HCT116 (cell line): ENCODE data around the gene FANCG. TPM values are rescaled to one million over a fixed set of nuclear protein-coding genes. Genes with fewer than 3 reads are reported as not detected.

Experiments
- ATAC-seq: fragments of 200-7000 bp; cut with Tn5 transposase; 2 replicates; pipeline ENCODE4 v1.9.1; 2020; ENCODE audit warnings: mild to moderate bottlenecking, moderate library complexity
- BruUV-seq: library from RNA; stranded (reverse); fragments of 400-500 nt; replicated peaks from 2 replicates; lab custom pipeline; 2021; lab: Mats Ljungman, UMichigan
- CTCF ChIA-PET: fragments of 300-600 bp; sonication (Branson Sonifier 250); formaldehyde crosslinking; loops from one replicate; lab custom pipeline; 2021; ENCODE audit warnings: antibody characterized with exemption; lab: Charles Lee
- POLR2A ChIA-PET: fragments of 300-600, 350-600 bp; sonication (Branson Sonifier 250); formaldehyde crosslinking; loops from one replicate; lab custom pipeline; 2021; ENCODE audit warnings: antibody characterized with exemption; lab: Charles Lee
- RAD21 ChIA-PET, 2 experiments: fragments of 300-600 bp; sonication (Branson Sonifier 250); formaldehyde crosslinking; loops; one replicate each; lab custom pipeline; 2023; ENCODE audit warnings: low total read pairs in 2 of 2; ENCODE audit not compliant: uncharacterized antibody in 2 of 2, unreplicated experiment in 2 of 2, low non-redundant PET in 1 of 2; lab: Charles Lee
- DNase-seq: peaks from one replicate; pipeline ENCODE4 v3.0.0-alpha.2; 2010; ENCODE audit warnings: low read depth, low spot score
- H2AFZ ChIP-seq: fragments of 200-600 bp; shearing (Covaris generic), sonication (generic); 2 replicates; pipeline ENCODE4 v1.6.1; 2017; ENCODE audit warnings: low read depth, mixed run types, mixed read lengths, antibody characterized with exemption, low read length; ENCODE audit not compliant: poor library complexity, severe bottlenecking
- H3K27ac ChIP-seq: 2 replicates; pipeline ENCODE4 v1.5.1; 2012; ENCODE audit warnings: low read depth, low read length
- H3K27me3 ChIP-seq: fragments of 200-600 bp; sonication (generic); 2 replicates; pipeline ENCODE4 v1.6.1; 2016; ENCODE audit warnings: mixed run types, low read length, mixed read lengths; ENCODE audit not compliant: insufficient read depth
- H3K36me3 ChIP-seq, 2 experiments: fragments of 200-500 bp in 1 of 2; fragments of 200-600 bp in 1 of 2; sonication (Bioruptor generic) in 1 of 2; sonication (generic) in 1 of 2; 2 replicates each; pipeline versions ENCODE4 v1.5.1 to v1.6.1; 2014 to 2016; ENCODE audit warnings: low read length in 2 of 2, inconsistent platforms in 1 of 2, mixed read lengths in 1 of 2, mixed run types in 1 of 2; ENCODE audit not compliant: insufficient read depth in 2 of 2, control insufficient read depth in 1 of 2
- H3K4me1 ChIP-seq, 2 experiments: fragments of 200-600 bp in 1 of 2; sonication (generic) in 1 of 2; 2 replicates each; pipeline versions ENCODE4 v1.5.1 to v1.6.1; 2012 to 2017; ENCODE audit warnings: low read length in 2 of 2, inconsistent platforms in 1 of 2, mild to moderate bottlenecking in 1 of 2, mixed read lengths in 1 of 2, mixed run types in 1 of 2, moderate library complexity in 1 of 2; ENCODE audit not compliant: insufficient read depth in 2 of 2, control insufficient read depth in 1 of 2
- H3K4me2 ChIP-seq: fragments of 200-600 bp; sonication (generic); 2 replicates; pipeline ENCODE4 v1.6.1; 2017; ENCODE audit warnings: mixed run types, low read length, mixed read lengths
- H3K4me3 ChIP-seq, 2 experiments: fragments of 200-600 bp in 1 of 2; sonication (generic) in 1 of 2; replicated peaks in 1 of 2; 2 replicates each; pipeline ENCODE4 v1.5.1; 2011 to 2016; ENCODE audit warnings: low read length in 2 of 2, control low read depth in 1 of 2, low read depth in 1 of 2, mild to moderate bottlenecking in 1 of 2, mixed read lengths in 1 of 2, mixed run types in 1 of 2
- H3K79me2 ChIP-seq: fragments of 200-600 bp; sonication (generic); 2 replicates; pipeline ENCODE4 v1.6.1; 2017; ENCODE audit warnings: mild to moderate bottlenecking, mixed run types, low read length, moderate library complexity, mixed read lengths; ENCODE audit not compliant: insufficient read depth
- H3K9ac ChIP-seq: fragments of 200-600 bp; sonication (generic); 2 replicates; pipeline ENCODE4 v1.6.1; 2016; ENCODE audit warnings: low read length, mixed read lengths
- H3K9me2 ChIP-seq: fragments of 200-600 bp; sonication (generic), shearing (Covaris generic); 2 replicates; pipeline ENCODE4 v1.6.1; 2017; ENCODE audit warnings: mixed run types, mild to moderate bottlenecking, moderate library complexity; ENCODE audit not compliant: insufficient read depth
- H3K9me3 ChIP-seq, 2 experiments: fragments of 200-500 bp in 1 of 2; fragments of 200-600 bp in 1 of 2; sonication (Bioruptor generic) in 1 of 2; sonication (generic) in 1 of 2; 2 replicates each; pipeline ENCODE4 v1.6.1; 2014 to 2017; ENCODE audit warnings: low read length in 2 of 2, mixed read lengths in 2 of 2, inconsistent platforms in 1 of 2, low read depth in 1 of 2, mild to moderate bottlenecking in 1 of 2, mixed run types in 1 of 2, moderate library complexity in 1 of 2; ENCODE audit not compliant: control insufficient read depth in 1 of 2, insufficient read depth in 1 of 2
- H4K20me1 ChIP-seq: fragments of 200-600 bp; sonication (generic), shearing (Covaris generic); 2 replicates; pipeline ENCODE4 v1.6.1; 2017; ENCODE audit warnings: mixed run types, mild to moderate bottlenecking, moderate library complexity; ENCODE audit not compliant: insufficient read depth
- CBX3 ChIP-seq: IDR thresholded peaks from 2 replicates; pipeline ENCODE4 v1.6.1; 2012; ENCODE audit warnings: low read depth
- CEBPB ChIP-seq: IDR thresholded peaks from 2 replicates; pipeline ENCODE4 v1.6.1; 2012; ENCODE audit warnings: low read depth
- EGR1 ChIP-seq: IDR thresholded peaks from 2 replicates; pipeline ENCODE4 v1.6.1; 2012; ENCODE audit warnings: low read depth
- EZH2 ChIP-seq: fragments of 200-600 bp; sonication (generic); IDR thresholded peaks from 2 replicates; pipeline ENCODE4 v1.6.1; 2017; ENCODE audit warnings: antibody characterized with exemption, mixed run types
- JUND ChIP-seq: IDR thresholded peaks from 2 replicates; pipeline ENCODE4 v1.6.1; 2012
- POLR2A ChIP-seq: IDR thresholded peaks from 2 replicates; pipeline ENCODE4 v1.7.0; 2011; ENCODE audit warnings: borderline replicate concordance; ENCODE audit not compliant: insufficient read depth, insufficient read length; ENCODE audit errors: extremely low read depth
- RAD21 ChIP-seq: IDR thresholded peaks from 2 replicates; pipeline ENCODE4 v1.6.1; 2012; ENCODE audit warnings: low read depth, mild to moderate bottlenecking
- SIN3A ChIP-seq: IDR thresholded peaks from 2 replicates; pipeline ENCODE4 v1.6.1; 2012; ENCODE audit warnings: low read depth
- SP1 ChIP-seq: IDR thresholded peaks from 2 replicates; pipeline ENCODE4 v1.6.1; 2012; ENCODE audit warnings: low read depth
- SRF ChIP-seq: IDR thresholded peaks from 2 replicates; pipeline ENCODE4 v1.6.1; 2012; ENCODE audit warnings: low read depth
- TCF7L2 ChIP-seq: IDR thresholded peaks from 2 replicates; pipeline ENCODE4 v1.7.0; 2011; ENCODE audit warnings: borderline replicate concordance, inconsistent platforms; ENCODE audit not compliant: insufficient read depth, insufficient read length; ENCODE audit errors: extremely low read depth
- YY1 ChIP-seq: IDR thresholded peaks from 2 replicates; pipeline ENCODE4 v1.6.1; 2011; ENCODE audit warnings: low read length, low read depth, moderate library complexity, mild to moderate bottlenecking; ENCODE audit not compliant: insufficient replicate concordance; ENCODE audit errors: extremely low read depth
- ZBTB33 ChIP-seq: IDR thresholded peaks from 2 replicates; pipeline ENCODE4 v1.6.1; 2011; ENCODE audit warnings: mild to moderate bottlenecking, low read length, moderate library complexity; ENCODE audit not compliant: insufficient replicate concordance; ENCODE audit errors: extremely low read depth
- ZFX ChIP-seq: fragments of 450-650 bp; IDR thresholded peaks from 2 replicates; pipeline ENCODE4 v1.6.1; 2017
- intact Hi-C: fragments of 100-400 bp; cut with micrococcal nuclease; formaldehyde crosslinking; loops from 2 replicates; pipeline ENCODE4 v1.10.0; 2022
- total RNA-seq: library from RNA; stranded (reverse); gene quantifications from one replicate; pipeline ENCODE4 v1.2.1, GENCODE V29; 2021; ENCODE audit not compliant: unreplicated experiment
- TF ChIP-seq, protein P1 (sequence below): IDR thresholded peaks from 2 replicates; pipeline ENCODE4 v1.6.1; 2012; ENCODE audit warnings: low read depth
- TF ChIP-seq, protein P2 (sequence below): IDR thresholded peaks from 2 replicates; pipeline ENCODE4 v1.6.1; 2012

The FANCG gene
- total RNA-seq, 1 experiment from 2014 or later, result 82.3 TPM

DNA sequence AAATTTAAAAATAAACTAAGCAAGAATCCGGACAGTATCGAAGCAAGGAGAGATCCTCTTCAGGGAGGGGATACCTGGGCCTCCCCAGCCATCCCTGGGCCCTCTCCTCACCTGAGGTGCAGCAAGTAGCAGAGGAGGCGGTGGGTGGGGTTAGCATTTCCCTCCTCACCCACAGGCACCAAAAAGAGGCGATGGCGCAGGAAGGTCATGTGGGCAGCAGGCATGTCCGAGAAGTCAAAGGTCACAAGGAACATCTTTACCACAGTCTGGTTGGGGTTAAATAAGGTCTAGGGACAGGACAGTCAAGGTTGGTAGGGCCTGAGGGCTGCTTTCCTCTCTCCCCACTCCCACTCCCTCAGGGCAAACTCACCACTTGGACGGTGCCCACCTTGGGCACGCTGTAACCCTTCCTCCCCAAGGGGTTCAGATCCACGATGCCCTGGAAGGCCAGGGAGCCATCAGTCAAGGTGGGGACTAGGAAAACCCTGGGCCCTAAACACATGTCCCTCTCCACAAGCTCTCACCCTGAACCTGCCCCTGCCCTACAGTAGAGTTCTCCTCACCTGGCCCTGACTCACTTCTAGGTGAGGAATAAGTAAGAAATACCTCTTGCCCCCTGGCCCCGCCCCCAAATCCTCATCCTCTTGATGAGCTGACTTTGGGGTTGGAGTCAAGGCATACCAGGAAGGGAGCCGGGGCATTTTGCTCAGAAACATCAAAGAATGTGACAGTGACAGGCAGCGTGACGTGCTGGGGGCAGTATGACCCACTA is 26.0 kb upstream of the FANCG start (continued):
- TF ChIP-seq, protein P1, sequence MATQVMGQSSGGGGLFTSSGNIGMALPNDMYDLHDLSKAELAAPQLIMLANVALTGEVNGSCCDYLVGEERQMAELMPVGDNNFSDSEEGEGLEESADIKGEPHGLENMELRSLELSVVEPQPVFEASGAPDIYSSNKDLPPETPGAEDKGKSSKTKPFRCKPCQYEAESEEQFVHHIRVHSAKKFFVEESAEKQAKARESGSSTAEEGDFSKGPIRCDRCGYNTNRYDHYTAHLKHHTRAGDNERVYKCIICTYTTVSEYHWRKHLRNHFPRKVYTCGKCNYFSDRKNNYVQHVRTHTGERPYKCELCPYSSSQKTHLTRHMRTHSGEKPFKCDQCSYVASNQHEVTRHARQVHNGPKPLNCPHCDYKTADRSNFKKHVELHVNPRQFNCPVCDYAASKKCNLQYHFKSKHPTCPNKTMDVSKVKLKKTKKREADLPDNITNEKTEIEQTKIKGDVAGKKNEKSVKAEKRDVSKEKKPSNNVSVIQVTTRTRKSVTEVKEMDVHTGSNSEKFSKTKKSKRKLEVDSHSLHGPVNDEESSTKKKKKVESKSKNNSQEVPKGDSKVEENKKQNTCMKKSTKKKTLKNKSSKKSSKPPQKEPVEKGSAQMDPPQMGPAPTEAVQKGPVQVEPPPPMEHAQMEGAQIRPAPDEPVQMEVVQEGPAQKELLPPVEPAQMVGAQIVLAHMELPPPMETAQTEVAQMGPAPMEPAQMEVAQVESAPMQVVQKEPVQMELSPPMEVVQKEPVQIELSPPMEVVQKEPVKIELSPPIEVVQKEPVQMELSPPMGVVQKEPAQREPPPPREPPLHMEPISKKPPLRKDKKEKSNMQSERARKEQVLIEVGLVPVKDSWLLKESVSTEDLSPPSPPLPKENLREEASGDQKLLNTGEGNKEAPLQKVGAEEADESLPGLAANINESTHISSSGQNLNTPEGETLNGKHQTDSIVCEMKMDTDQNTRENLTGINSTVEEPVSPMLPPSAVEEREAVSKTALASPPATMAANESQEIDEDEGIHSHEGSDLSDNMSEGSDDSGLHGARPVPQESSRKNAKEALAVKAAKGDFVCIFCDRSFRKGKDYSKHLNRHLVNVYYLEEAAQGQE, result no peak
- TF ChIP-seq CEBPB (no peak), ZFX (no peak), RAD21 (no peak), SP1 (no peak), EZH2 (no peak), JUND (no peak)
- TF ChIP-seq, protein P2, sequence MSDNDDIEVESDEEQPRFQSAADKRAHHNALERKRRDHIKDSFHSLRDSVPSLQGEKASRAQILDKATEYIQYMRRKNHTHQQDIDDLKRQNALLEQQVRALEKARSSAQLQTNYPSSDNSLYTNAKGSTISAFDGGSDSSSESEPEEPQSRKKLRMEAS, result no peak

GRCh38 chr9:35105126-35105525 is 25.4 kb upstream of the FANCG start:
- Histone ChIP-seq H3K9me2 (no peaks in the 10 kb centered on the region), H2AFZ (no peak overlapping the region), H3K4me1 (peaks cover 11 to 29% of the 10 kb centered on the region in 2 experiments), H3K27me3 (no peaks in the 10 kb centered on the region), H3K9ac (no peak overlapping the region), H3K36me3 (peaks cover 13 to 16% of the 10 kb centered on the region in 2 experiments), H4K20me1 (no peaks in the 10 kb centered on the region), H3K79me2 (peaks cover 28% of the 10 kb centered on the region), H3K4me3 (no peak overlapping the region), H3K27ac (no peak overlapping the region), H3K4me2 (no peak overlapping the region), H3K9me3 (no peaks in the 10 kb centered on the region)
- no peak for DNase-seq
- RAD21 ChIA-PET, result no interaction called here
- BruUV-seq, result no TSS peak
- POLR2A ChIA-PET, result no interaction called here
- intact Hi-C loops, result no loop called here
- CTCF ChIA-PET, result no interaction called here
- ATAC-seq, result no peak
- TF ChIP-seq EZH2 (no peak), EGR1 (no peak), SIN3A (no peak), TCF7L2 (no peak), ZBTB33 (no peak), SRF (no peak), YY1 (no peak), CBX3 (no peak), POLR2A (no peak), CEBPB (no peak)
- TF ChIP-seq, protein P1, result no peak
